ENCODE data around the gene SOHLH2.

SOHLH2 gene, protein sequence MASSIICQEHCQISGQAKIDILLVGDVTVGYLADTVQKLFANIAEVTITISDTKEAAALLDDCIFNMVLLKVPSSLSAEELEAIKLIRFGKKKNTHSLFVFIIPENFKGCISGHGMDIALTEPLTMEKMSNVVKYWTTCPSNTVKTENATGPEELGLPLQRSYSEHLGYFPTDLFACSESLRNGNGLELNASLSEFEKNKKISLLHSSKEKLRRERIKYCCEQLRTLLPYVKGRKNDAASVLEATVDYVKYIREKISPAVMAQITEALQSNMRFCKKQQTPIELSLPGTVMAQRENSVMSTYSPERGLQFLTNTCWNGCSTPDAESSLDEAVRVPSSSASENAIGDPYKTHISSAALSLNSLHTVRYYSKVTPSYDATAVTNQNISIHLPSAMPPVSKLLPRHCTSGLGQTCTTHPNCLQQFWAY

DNA sequence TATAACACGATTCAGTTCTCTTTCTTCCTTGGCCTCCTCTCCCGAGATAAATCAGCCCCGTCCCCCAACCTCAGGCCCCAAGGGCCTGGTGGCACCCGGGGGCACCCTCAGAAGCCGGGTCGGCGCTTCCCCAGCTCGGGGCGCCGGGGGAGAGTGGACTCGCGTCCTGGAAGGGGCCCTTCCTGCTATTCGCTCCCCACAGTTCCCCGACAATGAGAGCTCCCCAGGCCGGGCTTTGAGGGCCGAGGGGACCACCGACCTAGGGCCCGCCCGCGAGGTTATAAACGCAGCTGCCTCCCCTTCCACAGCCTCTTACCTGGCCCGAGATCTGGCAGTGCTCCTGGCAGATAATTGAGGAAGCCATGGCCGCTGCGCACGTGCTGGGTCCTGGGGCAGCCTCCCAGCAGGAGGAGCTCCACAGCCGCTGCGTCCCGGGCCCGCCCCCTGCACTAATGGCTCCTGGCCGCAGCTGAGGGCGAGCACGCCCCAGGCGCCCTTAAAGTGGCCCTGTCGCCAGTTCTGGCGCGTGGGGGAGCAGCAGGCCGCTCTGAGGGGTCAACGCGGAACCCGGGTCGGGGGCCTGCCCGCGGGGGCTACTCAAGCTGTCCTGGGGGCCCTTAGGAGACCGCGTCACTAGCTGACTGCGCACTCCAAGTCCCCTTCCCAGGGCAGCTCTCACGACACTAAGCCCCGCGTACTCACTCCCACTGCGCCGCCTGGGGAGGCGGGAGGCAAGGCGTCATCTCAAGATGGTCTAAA is at the start of gene SOHLH2:
Gene SOHLH2 (minus strand): TSS at position 394 of the 759 bp plus-strand sequence. CDS start 30 bp downstream, at position 364.
- Histone ChIP-seq H3K4me1 (peaks cover 49% of the 10 kb centered on the region), H4K20me1 (no peaks in the 10 kb centered on the region), H3K4me2 (peak within 1 kb of the TSS; percentile 47), H3K36me3 (no peaks in the 10 kb centered on the region), H3K9me3 (peaks cover 59% of the 10 kb centered on the region), H3K4me3 (0 out of 2 replicates have a peak within 1 kb of the TSS, but pooled peaks have one; percentile 25), H3K27me3 (no peaks in the 10 kb centered on the region), H3K9ac (no peak within 1 kb of the TSS), H3K27ac (peak within 1 kb of the TSS; percentile 64)
- TF ChIP-seq Cebpa-rat (IDR thresholded peaks at IDR 0.05) = no peak

DNA sequence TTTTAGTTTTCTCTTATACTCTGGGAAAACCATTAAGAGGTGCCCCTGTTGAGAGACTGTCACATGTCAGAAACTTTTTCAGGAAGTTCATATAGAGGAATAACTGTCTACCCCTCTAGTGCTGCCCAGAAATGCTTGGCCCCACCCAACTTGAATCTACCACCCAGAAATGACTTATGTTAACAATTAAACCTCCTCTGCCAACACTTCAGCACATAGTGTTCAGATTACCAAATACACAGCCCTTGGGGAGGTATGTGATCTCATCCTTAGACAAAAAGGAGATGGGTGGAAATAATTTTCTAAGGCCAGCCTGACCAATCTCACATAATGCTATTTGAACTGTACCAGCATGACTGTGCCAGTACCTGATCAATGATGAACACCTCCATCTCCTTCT is 47.6 kb upstream of the SOHLH2 start:
- Histone ChIP-seq H3K27ac (no peak overlapping the region), H3K36me3 (no peaks in the 10 kb centered on the region), H3K4me3 (no peak overlapping the region), H3K27me3 (no peaks in the 10 kb centered on the region), H3K4me2 (no peak overlapping the region), H4K20me1 (no peaks in the 10 kb centered on the region), H3K9me3 (peaks cover 16% of the 10 kb centered on the region), H3K9ac (no peak overlapping the region), H3K4me1 (no peaks in the 10 kb centered on the region)
- TF ChIP-seq Cebpa-rat (IDR thresholded peaks at IDR 0.05) = no peak

DNA sequence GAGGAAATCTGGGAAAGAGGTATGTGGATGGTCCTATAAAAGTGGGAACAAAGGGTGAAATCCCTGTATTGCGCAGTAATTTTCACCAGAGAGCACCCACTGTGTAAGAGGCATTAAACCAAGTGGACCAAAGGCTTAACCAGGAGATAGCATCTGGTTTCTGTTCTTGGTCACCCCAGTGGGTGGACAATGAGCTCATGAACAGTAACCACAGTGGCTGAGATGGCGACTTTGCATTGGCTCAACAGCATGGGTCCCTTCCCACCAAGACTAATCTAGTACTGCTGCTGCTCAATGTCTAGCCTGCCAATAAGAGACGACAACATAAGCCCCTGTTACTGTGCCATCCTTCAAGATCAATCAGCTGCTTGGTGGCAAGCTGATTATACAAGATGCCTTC is 46.7 kb upstream of the SOHLH2 start:
- Histone ChIP-seq H3K36me3 (no peaks in the 10 kb centered on the region), H3K4me2 (no peak overlapping the region), H3K4me1 (no peaks in the 10 kb centered on the region), H3K4me3 (no peak overlapping the region), H3K9ac (no peak overlapping the region), H3K27ac (no peak overlapping the region), H3K27me3 (no peaks in the 10 kb centered on the region), H3K9me3 (peaks cover 16% of the 10 kb centered on the region), H4K20me1 (no peaks in the 10 kb centered on the region)
- no peak for TF ChIP-seq Cebpa-rat (IDR thresholded peaks at IDR 0.05)

DNA sequence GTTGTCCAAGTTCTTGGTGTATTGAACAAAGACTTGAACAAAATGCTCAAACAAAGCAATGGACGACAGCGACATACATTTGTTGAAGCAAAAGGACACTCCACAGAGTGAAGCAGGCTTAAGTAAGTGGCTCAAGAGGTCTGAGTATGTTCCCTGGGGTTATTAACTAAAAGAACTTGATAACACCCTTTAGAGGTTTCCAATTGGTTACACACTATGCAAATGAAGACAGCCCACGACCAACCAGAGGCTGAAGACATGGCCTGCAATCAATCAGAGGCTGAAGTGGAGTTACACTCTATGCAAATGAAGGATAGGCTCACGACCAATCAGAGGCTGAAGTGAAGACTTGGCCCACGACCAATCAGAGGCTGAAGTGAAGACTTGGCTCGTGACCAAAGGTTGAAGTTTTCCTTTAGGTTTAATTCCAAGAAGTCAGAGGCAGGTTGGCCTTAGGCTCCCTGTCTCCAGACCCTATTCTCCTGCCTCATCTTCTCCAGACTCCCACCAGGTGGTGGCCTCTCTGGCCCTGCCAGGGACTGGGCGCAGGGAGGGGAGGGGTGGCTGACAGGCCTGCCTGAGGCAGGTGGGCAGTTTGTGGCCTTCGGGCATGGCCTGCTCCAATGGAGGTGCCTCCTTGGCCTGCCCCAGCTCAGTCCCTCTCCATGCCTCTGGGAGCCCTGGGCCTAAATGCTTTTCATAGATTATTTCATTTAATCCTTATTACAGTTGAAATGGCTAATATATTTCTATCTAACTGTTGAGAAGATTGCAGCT is 45.2 kb upstream of the SOHLH2 start:
- H3K4me2 ChIP-seq = no peak overlapping the region
- H3K36me3 ChIP-seq = no peaks in the 10 kb centered on the region
- H3K4me3 ChIP-seq = no peak overlapping the region
- H4K20me1 ChIP-seq = no peaks in the 10 kb centered on the region
- H3K9me3 ChIP-seq = peaks cover 16% of the 10 kb centered on the region
- no peaks in the 10 kb centered on the region for H3K27me3 ChIP-seq
- no peaks in the 10 kb centered on the region for H3K4me1 ChIP-seq
- TF ChIP-seq Cebpa-rat (IDR thresholded peaks at IDR 0.05) = no peak
- H3K9ac ChIP-seq = no peak overlapping the region
- H3K27ac ChIP-seq = no peak overlapping the region

DNA sequence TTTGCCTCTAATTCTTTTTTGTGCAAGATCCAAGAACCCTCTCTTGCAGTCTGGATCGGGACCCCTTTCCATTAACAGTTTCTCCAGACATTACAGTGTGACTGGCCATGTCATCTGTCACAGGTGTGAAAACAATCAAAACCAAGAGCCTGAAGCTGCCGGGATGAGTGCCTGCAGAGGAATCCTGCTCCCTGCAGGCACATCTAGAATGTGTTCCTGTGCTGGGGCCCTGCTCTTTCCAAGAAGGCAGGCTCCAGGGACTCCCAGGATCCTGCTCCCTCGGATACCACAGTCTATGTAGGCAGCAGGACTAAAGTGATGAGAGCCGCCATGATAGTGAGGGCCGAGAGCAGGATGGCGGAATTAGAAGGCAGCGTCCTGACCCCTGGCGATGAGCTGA is 44.5 kb upstream of the SOHLH2 start:
- Histone ChIP-seq H4K20me1 (no peaks in the 10 kb centered on the region), H3K4me1 (no peaks in the 10 kb centered on the region), H3K9ac (no peak overlapping the region), H3K36me3 (no peaks in the 10 kb centered on the region), H3K4me2 (no peak overlapping the region), H3K27me3 (no peaks in the 10 kb centered on the region), H3K4me3 (no peak overlapping the region), H3K9me3 (peaks cover 16% of the 10 kb centered on the region), H3K27ac (no peak overlapping the region)
- TF ChIP-seq Cebpa-rat (IDR thresholded peaks at IDR 0.05) = no peak

DNA sequence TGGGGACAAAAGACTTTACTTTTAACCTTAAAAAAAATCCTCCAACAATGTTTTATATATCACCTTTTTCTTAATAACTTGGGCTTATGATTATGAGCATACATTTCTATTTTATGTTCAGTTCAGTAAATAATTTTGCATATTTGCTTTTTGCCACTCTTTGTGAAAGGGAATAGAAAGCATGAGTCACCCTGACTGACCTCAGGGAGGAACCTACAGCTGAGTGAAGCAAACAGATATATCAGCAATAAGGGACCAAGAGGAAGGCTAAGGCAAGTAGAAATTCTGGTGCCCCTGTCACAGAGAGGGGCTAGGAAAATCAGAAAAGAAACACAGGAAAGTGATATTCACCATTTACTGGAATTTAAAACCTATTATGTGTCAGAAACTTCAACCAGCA is 37.2 kb upstream of the SOHLH2 start:
- Histone ChIP-seq H4K20me1 (no peaks in the 10 kb centered on the region), H3K4me2 (no peak overlapping the region), H3K27ac (no peak overlapping the region), H3K36me3 (no peaks in the 10 kb centered on the region), H3K9me3 (peaks cover 12% of the 10 kb centered on the region), H3K27me3 (no peaks in the 10 kb centered on the region), H3K4me3 (no peak overlapping the region), H3K4me1 (no peaks in the 10 kb centered on the region), H3K9ac (no peak overlapping the region)
- TF ChIP-seq Cebpa-rat (IDR thresholded peaks at IDR 0.05) = no peak

DNA sequence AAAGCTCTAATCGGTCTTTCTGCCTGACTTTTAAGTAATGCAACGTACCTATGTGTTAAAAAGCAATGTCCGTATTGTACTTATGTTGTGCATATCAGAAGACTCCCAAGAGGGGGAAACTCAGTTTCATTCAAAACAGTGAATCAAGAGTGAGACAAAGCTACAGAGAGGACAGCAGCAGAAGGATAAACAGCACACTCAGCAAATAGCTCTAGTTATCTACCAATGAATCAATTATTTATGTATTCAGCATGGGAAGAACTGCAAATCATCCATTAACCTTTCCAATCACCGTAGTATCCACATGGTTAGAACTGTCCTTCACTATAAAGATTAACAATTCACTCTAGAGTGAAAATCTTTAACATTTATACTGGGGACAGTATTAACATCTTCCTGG is 36.7 kb upstream of the SOHLH2 start:
- Histone ChIP-seq H3K4me2 (no peak overlapping the region), H3K4me3 (no peak overlapping the region), H3K27ac (no peak overlapping the region), H3K9me3 (peaks cover 17% of the 10 kb centered on the region), H4K20me1 (no peaks in the 10 kb centered on the region), H3K36me3 (no peaks in the 10 kb centered on the region), H3K27me3 (no peaks in the 10 kb centered on the region), H3K9ac (no peak overlapping the region), H3K4me1 (no peaks in the 10 kb centered on the region)
- no peak for TF ChIP-seq Cebpa-rat (IDR thresholded peaks at IDR 0.05)

DNA sequence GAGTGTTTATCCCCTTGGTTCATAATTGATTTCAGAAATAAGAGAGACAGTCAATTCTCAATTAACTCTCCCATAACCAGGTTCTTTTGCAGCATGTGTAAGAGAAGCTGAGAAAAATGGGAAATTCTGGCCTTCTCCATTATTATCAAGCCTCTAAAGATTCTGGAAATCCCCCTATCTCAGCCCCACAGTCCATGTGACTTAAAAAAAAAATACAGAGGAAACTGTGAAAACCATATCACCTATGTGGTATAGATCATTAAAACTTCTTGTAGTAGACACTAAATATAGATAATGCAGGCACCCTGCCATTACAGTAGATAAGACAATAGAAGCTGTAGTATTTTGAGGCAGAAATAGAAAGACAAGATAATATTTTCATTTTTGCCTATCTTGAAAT is 34.3 kb upstream of the SOHLH2 start:
- Histone ChIP-seq H3K36me3 (no peaks in the 10 kb centered on the region), H4K20me1 (no peaks in the 10 kb centered on the region), H3K4me2 (no peak overlapping the region), H3K27me3 (no peaks in the 10 kb centered on the region), H3K9me3 (peaks cover 17% of the 10 kb centered on the region), H3K27ac (no peak overlapping the region), H3K4me1 (no peaks in the 10 kb centered on the region), H3K9ac (no peak overlapping the region), H3K4me3 (no peak overlapping the region)
- no peak for TF ChIP-seq Cebpa-rat (IDR thresholded peaks at IDR 0.05)

DNA sequence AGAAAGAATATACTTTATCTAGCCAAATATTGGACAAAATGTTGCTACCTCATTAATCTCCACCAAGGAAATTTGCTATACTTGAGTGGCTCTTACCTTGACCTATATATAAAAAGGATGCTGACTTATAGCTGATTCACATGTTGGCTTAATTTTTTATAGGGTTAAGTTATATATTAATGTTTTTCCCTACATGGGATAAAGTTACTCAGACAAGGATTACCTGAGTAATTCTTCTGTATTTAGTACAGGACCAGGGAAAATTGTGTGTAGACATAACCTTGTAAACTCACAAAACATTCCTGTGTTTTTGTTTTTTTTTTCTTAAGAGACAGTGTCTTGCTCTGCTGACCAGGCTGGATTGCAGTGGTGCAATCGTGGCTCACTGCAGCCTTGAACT is 30.6 kb upstream of the SOHLH2 start:
- Histone ChIP-seq H3K27ac (no peak overlapping the region), H3K4me2 (no peak overlapping the region), H3K36me3 (no peaks in the 10 kb centered on the region), H3K4me1 (no peaks in the 10 kb centered on the region), H3K4me3 (no peak overlapping the region), H3K9ac (no peak overlapping the region), H3K9me3 (peaks cover 17% of the 10 kb centered on the region), H3K27me3 (no peaks in the 10 kb centered on the region), H4K20me1 (no peaks in the 10 kb centered on the region)
- TF ChIP-seq Cebpa-rat (IDR thresholded peaks at IDR 0.05) = no peak

Measured in BLaER1 (cell line).